Measurements from ENCODE around the gene GARIN1A. TPM values are rescaled to one million over a fixed set of nuclear protein-coding genes. Genes with fewer than 3 reads are reported as not detected.
"Not testable (repeated sequence)": the region's sequence is repeated elsewhere in the genome, so short reads cannot be mapped to it uniquely, and the experiment has no call there.

GARIN1A gene
- total and polyA plus RNA-seq, 2 of the 8 experiments (the other 6 are each of a cell fraction or from before 2014, with no cell fraction given), result 0.34 TPM; not detected in 1

DNA sequence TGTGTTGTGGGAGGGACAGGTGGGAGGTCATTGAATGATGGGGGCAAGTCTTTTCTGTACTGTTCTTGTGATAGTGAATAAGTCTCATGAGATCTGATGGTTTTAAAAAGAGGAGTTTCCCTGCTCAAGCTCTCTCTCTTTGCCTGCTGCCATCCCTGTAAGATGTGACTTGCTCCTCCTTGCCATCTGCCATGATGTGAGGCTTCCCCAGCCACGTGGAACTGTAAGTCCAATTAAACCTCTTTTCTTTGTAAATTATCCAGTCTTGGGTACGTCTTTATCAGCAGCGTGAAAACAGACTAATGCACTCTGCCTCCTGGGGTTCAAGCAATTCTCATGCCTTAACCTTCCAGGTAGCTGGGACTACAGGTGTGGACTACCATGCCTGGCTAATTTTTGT lies 8.9 kb upstream of the GARIN1A start:
- POLR2A ChIA-PET (ENCODE audit: partially characterized antibody), result interaction anchor here (1.5 kb wide), 1 partner anchor 9 kb away, joined by 4 read pairs; the partner anchor contains the start of gene GARIN1A
- WGBS, 2 experiments (ENCODE audit: extremely low coverage in 1 of 2, insufficient coverage in 1 of 2, insufficient read length in 1 of 2, insufficient replicate concordance in 2 of 2, low coverage in 1 of 2, low lambda C conversion rate in 2 of 2, missing lambda C conversion rate in 1 of 2), result 97% methylated on average over 3 of the region's 3 CpGs; no CpG with 5 or more reads in 1 of the 2 experiments

More for the DNA sequence above, 8.9 kb upstream of the GARIN1A start:
- not testable (repeated sequence) for H3K4me3 ChIP-seq (ENCODE audit: extremely low read depth in 1 of 4, insufficient read depth in 2 of 4, low read depth in 3 of 4, low read length in 4 of 4); FAIRE-seq; H3K27ac ChIP-seq (ENCODE audit: low read depth, low read length); H4K5ac ChIP-seq (ENCODE audit: insufficient read length, low read depth, low read length); H2BK20ac ChIP-seq (ENCODE audit: low read length); H2BK15ac ChIP-seq (ENCODE audit: low read length); H3K79me2 ChIP-seq (ENCODE audit: control insufficient read depth in 1 of 2, insufficient read depth in 2 of 2, low read length in 2 of 2); H3K56ac ChIP-seq (replicated peaks; ENCODE audit: insufficient read length, low read depth, low read length); H4K91ac ChIP-seq (replicated peaks; ENCODE audit: insufficient read length, low read length); H4K20me1 ChIP-seq (replicated peaks in 1 of 2; ENCODE audit: control insufficient read depth in 1 of 2, insufficient read depth in 2 of 2, low read length in 2 of 2); H2AK5ac ChIP-seq (ENCODE audit: low read depth, low read length); H3K4me1 ChIP-seq (replicated peaks in 1 of 4; ENCODE audit: control insufficient read depth in 3 of 4, insufficient read depth in 4 of 4, low read length in 3 of 4); H3K36me3 ChIP-seq (ENCODE audit: control insufficient read depth in 2 of 4, insufficient read depth in 4 of 4, low read length in 3 of 4); H2BK120ac ChIP-seq (replicated peaks; ENCODE audit: low read depth, low read length); H3K14ac ChIP-seq (ENCODE audit: insufficient read length); H2AFZ ChIP-seq (ENCODE audit: low read length); H3K23me2 ChIP-seq (ENCODE audit: low read depth, low read length); H3K4me2 ChIP-seq (ENCODE audit: insufficient read depth in 1 of 2, low read depth in 2 of 2, low read length in 2 of 2); H3K27me3 ChIP-seq (replicated peaks in 1 of 4; ENCODE audit: control insufficient read depth in 3 of 4, extremely low read depth in 1 of 4, insufficient read depth in 3 of 4, low read length in 3 of 4); H3K18ac ChIP-seq (ENCODE audit: extremely low read depth, low read length); DNase-seq (ENCODE audit: low read depth in 1 of 2, low spot score in 2 of 2); H3K9ac ChIP-seq (replicated peaks in 1 of 4; ENCODE audit: extremely low read depth in 1 of 4, low read depth in 3 of 4, low read length in 3 of 4); H2BK5ac ChIP-seq (ENCODE audit: low read depth, low read length); H3K4ac ChIP-seq (replicated peaks; ENCODE audit: insufficient read length, low read depth, low read length); H3K23ac ChIP-seq (ENCODE audit: insufficient read length); H4K8ac ChIP-seq (ENCODE audit: extremely low read depth, insufficient read depth, low read length); H3K79me1 ChIP-seq (ENCODE audit: low read depth, low read length); H2BK12ac ChIP-seq (ENCODE audit: low read depth, low read length)
- CTCF ChIA-PET (ENCODE audit: partially characterized antibody), result interaction anchor here (0.6 kb wide), 1 partner anchor 159 kb away, joined by 3 read pairs; no protein-coding TSS in a partner anchor
- H3K9me3 ChIP-seq (ENCODE audit: insufficient read depth in 2 of 2, low read depth in 1 of 2, low read length in 1 of 2), result peaks cover 11 to 15% of the 10 kb centered on the region in 2 experiments

Measured in H1 (cell line).